C4-2B (cell line): ENCODE data around the gene GRAPL.
A peak's percentile ranks its signal among the peaks of the same experiment; 100 is the strongest.
"Not testable (repeated sequence)": the region's sequence is repeated elsewhere in the genome, so short reads cannot be mapped to it uniquely, and the experiment has no call there.

Source experiments
- H3K27ac ChIP-seq: fragments of 450-650 bp; 2 replicates; pipeline ENCODE4 v1.5.1; 2017
- CTCF ChIP-seq: fragments of 450-650 bp; conservative IDR thresholded peaks from 2 replicates; pipeline ENCODE4 v1.5.1; 2017; ENCODE audit warnings: mild to moderate bottlenecking

Gene GRAPL

DNA sequence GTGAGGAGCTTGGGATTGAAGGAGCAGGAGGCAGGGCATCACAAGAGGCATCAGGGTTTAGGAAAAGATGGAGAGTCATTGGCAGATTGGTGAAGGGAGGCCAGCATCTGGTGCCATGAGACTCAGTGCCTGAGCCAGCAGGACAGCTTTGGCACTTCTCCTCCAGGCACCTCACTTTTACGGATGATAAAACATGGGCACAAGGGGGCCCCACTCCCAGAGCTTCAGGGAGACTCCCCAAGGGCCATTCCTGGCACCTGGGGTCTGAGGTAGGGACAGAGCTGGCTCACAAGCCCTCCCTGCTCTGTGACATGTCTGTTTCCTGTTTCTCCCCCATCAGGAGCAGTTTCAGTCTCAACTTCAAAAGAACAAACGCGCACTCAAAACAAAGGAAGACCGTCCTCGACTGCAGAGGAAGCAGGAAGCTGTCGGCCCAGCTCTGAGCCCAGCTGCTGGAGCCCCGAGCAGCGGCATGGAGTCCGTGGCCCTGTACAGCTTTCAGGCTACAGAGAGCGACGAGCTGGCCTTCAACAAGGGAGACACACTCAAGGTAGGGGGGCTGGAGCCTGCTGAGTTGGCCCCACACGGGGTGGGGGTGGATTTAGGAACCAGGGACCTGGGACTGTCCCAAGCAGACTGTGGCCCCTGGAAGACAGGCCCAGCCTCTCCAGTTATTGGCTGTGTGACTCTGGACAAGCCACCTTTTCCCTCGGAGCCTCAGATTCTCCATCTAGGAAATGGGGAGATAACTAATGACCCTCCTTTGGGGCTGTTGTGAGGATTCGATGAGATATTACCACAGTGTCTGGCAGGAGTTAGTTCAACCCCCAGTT lies at the start of gene GRAPL:
Gene GRAPL (plus strand): TSS at position 442 of the 833 bp plus-strand sequence. CDS start 31 bp downstream, at position 473.
- not testable (repeated sequence) for H3K27ac ChIP-seq

DNA sequence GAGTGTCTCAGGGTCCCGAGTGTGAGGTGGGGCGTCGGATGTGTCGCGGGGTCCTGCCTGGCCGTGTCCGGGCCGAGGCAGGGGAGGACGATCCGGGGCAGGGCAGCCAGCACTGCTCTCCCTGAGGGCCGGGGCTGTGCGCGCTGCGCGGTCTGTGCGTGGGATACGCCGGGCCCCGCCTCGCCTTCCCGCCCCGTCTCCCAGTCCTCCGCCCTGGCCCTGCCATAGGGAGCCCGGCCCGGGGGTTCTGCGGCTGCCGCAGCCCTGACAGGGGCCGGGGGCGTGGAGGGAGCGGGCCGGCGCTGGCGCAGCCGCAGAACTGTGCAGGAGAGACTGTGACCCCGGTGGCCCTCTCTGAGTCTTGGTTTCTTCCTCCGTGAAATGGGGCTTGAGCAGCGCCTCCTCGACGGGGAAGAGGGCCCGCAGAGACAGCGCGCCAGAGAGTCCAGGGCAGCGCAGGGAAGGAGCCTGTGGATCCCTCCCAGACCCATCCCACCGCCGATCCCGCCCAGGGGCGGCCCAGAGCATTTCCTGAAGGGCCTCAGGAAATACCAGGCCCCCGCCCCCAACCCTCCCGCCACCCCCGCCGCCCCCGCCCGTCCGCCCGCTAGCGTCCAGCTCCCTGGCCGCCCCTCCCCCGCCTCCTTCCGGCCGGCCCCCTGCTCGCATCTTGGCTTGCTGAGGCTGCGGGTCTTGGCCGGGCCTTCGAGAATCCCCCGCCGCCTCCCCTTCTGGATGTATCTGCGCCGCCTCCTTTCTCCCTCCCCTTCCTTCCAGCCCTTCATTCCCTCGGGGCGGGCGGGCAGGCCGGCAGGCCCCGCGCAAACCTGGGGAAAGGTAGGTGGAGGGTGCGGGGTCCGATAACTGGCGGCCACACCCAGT lies 38.3 kb upstream of the GRAPL start:
- H3K27ac ChIP-seq, result not testable (repeated sequence)

DNA sequence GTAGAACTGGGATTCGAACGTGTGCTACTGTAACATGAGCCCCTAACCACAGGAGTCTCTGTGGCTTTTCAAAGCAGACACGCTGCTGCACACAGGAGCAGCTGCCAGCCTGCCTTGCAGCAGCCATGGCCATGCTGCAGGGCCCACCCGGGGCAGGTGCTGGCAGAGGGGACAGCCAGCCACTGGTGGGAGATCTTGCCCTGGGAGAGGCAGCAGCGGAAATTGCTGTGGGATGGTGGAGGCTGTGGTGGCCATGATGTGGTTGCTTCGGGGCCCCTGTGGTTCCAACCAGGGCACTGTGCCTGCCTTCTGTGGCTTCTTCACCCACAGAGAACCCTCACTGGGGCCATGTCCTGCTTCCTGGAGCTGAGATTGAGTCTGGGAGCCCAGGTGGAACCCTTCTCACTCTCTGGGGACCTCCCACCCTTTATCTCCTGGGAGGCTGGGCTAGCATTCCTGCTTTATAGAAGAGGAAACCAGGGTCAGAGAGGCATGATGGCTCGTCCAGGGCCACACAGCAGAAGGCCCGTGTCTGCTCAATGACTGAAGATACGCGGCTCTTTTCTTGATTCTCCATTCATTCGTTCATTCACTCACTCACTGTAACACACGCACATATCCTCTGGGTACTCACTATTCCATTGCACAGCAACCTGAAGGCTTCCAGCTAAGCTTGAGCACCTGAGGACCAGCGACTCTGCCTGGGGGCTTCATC lies 37.2 kb upstream of the GRAPL start:
- not testable (repeated sequence) for H3K27ac ChIP-seq

- H3K27ac ChIP-seq, result not testable (repeated sequence)
These were observed 34.4 kb upstream of the GRAPL start for GRCh38 chr17:19092737-19093683.

DNA sequence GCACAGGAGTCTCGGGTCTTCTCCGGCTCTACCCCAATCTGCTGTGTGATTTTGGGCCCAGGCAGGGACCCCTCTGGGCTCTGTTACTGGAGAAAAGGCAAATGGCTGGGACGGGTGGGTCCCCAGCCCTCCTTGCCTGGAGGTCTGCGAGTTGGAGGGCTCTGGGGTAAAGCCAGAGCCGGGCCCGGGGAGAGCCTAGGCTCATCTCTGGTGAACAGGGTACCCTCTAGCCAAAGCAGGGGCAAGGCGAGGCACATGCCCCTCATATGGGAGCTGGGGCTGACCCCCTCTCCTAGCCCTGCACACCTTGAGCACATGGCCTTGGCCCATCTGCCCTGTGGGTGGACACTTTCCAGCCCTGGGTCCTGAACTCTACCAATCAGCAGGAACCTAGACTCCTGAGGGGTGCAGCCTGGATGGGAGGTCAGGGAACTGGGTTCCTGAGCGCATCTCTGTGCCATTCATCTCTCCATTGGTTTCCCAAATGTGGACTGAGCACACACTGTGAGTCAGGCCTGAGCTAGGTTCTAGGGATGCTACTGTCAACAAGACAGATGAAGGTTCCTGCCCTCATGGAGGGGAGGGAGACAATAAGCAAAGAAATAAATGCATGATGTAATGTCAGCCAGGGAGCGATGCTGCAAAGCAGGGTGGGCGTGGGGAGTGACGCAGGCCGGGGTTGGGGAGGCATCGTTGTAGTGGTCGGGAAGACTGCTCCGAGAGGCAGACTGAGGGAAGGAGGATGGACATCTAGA lies 33.5 kb upstream of the GRAPL start:
- H3K27ac ChIP-seq, result not testable (repeated sequence)

- not testable (repeated sequence) for H3K27ac ChIP-seq
These were observed 18.9 kb upstream of the GRAPL start for GRCh38 chr17:19108517-19108916.

DNA sequence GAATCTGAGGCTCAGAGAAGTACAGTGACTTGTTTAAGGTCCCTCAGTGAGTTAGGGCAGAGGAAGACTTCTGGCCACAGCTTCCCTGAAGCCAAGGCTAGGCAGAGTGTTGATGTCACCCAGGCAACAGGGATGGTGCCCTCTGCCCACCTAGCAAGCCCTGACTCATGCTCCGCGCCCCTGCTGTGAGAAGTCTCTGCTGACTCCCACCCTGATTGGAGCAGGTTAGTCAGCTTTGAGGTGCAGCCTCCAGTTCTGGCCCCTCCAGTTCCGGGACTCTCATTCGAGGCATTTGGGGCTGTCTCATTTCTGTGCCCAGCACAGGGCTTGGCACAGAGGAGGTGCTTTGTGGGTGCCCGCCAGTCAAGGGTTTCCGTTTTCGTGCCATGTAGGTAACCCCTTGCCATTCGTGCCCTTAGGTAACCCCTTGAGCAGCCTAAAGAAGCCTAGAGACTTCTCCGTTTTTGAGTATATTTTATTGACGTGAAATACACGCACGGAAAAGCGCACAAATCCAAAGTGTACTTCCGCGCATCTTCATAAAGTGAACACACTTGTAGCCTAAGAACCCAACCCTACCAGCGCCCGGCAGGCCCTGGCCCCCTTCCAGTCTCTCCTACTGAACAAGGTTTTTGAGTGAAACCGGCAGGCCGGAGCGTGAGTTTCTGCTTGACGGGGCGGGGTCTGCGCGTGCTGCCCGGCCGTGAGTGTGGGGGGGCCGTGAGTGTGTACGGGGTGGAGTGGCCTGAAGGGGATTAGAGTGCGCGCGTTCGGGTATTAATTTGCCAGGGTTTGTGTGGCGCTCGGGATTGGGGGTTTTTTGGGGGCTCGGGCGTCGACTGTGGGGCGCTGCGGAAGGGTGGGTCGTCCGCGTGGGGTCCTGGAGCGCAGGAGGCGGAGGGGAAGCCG lies 16.9 kb upstream of the GRAPL start:
- H3K27ac ChIP-seq, result peak overlapping the region; percentile 91

GRCh38 chr17:19111111-19111711 lies 16.2 kb upstream of the GRAPL start:
- TF ChIP-seq CTCF, result peak; percentile 78
- H3K27ac ChIP-seq, result peak overlapping the region; percentile 91

- peak overlapping the region; percentile 91 for H3K27ac ChIP-seq
These were observed 15.5 kb upstream of the GRAPL start for GRCh38 chr17:19111801-19112458.

DNA sequence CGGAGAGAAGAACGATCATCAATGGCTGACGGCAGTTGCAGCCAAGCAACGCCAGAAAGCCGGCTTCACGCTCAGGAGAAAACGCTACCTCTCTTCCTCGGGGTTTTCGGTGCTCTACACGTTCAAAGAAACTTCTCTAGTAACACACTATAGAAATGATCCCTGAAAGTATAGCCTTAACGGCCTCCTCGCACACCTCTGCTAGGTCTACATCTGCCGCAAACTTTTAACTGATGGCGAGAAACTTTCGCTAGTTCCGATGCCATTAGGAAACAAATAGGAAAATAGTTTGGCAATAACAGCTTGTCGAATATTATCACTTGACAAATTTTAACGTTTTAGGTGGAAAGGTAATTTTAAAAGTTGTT lies 14.9 kb upstream of the GRAPL start:
- H3K27ac ChIP-seq, result not testable (repeated sequence)

- not testable (repeated sequence) for H3K27ac ChIP-seq
These were observed 8.7 kb upstream of the GRAPL start for GRCh38 chr17:19118695-19119094.

GRCh38 chr17:19125289-19125688 lies 2.1 kb upstream of the GRAPL start:
- H3K27ac ChIP-seq, result not testable (repeated sequence)

- H3K27ac ChIP-seq, result not testable (repeated sequence)
These were observed 2.1 kb downstream of the GRAPL start for GRCh38 chr17:19129500-19129899.

DNA sequence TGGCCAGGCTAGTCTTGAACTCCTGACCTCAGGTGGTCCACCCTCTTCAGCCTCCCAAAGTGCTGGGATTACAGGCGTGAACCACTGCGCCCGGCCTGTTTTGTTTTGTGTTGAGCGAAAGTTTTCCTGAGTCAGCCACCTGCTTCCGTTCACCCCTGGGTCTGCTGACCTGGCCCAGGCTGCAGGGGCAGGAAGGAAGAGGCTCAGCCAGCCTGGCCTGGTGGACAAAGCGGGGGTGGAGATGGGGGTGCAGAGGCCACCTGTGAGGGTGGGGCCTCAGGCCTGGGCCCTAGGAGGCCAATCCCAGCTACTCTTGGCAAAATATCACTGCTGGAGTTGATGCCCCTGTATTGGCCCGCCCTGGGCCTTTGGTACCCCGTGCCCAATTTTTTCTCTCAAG lies 3.7 kb downstream of the GRAPL start:
- H3K27ac ChIP-seq, result not testable (repeated sequence)

GRCh38 chr17:19131772-19132171 lies 4.4 kb downstream of the GRAPL start:
- H3K27ac ChIP-seq, result not testable (repeated sequence)

DNA sequence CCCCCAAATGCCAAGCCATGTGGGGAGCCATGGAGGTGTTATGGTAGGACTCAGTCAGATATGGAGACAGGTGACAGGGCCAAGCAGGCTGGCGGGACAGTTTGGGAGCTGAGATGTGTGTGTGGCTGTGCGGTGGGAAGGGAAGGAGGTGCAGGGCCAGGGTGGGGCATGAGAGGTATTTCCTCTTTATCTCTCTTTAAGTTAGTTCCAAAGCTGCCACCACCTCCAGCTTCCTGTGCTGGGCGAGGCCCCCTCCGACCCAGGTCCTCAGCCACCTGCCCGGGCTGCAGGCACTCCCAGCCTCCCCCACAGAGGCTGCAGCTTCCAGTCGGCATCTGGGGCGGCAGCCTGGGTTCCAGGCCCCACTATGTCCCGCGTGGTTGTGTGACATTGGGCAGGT lies 6.4 kb downstream of the GRAPL start:
- H3K27ac ChIP-seq, result not testable (repeated sequence)

DNA sequence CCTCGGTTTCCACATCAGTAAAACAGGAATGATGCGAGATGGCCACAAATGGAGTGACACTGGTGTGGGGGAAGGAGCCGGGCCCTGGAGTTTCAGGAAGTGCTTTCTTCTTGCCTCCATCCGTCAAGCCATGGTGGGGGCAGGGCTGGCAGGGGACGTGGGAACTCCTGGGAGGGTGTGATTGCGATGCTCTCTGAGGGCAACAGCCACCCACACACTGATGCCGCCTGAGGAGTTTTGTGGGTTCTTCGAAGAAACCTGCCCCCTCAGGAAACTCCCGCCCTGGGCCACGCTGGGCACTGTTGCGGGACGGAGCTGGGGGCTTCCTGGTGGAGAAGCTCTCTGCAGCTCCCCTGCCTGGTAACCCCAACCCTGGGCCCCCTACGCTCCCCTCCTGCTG lies 8.0 kb downstream of the GRAPL start:
- H3K27ac ChIP-seq, result not testable (repeated sequence)
